OCI-LY3 (cell line): ENCODE measurements around the gene DDX27.
A peak's percentile ranks its signal among the peaks of the same experiment; 100 is the strongest.

Experiments
- H2AFZ ChIP-seq: fragments of 200-600, 300-600 bp; shearing (Covaris generic); 2 replicates; pipeline ENCODE4 v1.6.0; 2014; ENCODE audit warnings: antibody characterized with exemption, low read depth, low read length
- H3K27ac ChIP-seq: fragments of 200-600, 300-600 bp; sonication (generic); 2 replicates; pipeline ENCODE4 v1.5.1; 2014; ENCODE audit warnings: mild to moderate bottlenecking, low read length, moderate library complexity, mixed read lengths
- H3K27me3 ChIP-seq: fragments of 200-600, 300-600 bp; sonication (generic); 2 replicates; pipeline ENCODE4 v1.6.1; 2014; ENCODE audit warnings: low read depth, low read length, mixed read lengths
- H3K36me3 ChIP-seq: fragments of 200-600, 300-600 bp; sonication (generic); replicated peaks from 2 replicates; pipeline ENCODE3; 2014; ENCODE audit warnings: low read depth, low read length, mixed read lengths
- H3K4me1 ChIP-seq: fragments of 300-600, 200-600 bp; sonication (generic); 2 replicates; pipeline ENCODE4 v1.6.1; 2014; ENCODE audit warnings: low read length, mixed read lengths
- H3K4me2 ChIP-seq: fragments of 200-600, 300-600 bp; sonication (generic); 2 replicates; pipeline ENCODE4 v1.6.1; 2014; ENCODE audit warnings: low read length, mixed read lengths
- H3K4me3 ChIP-seq: fragments of 300-600, 200-600 bp; sonication (generic); 2 replicates; pipeline ENCODE4 v1.5.1; 2014; ENCODE audit warnings: antibody characterized with exemption, mild to moderate bottlenecking, low read length, moderate library complexity
- H3K79me2 ChIP-seq: fragments of 300-600, 200-600 bp; shearing (Covaris generic); 2 replicates; pipeline ENCODE4 v1.6.1; 2014; ENCODE audit warnings: mild to moderate bottlenecking, low read length, mixed read lengths
- H3K9ac ChIP-seq: fragments of 300-600, 200-600 bp; shearing (Covaris generic); 2 replicates; pipeline ENCODE4 v1.6.0; 2014; ENCODE audit warnings: mild to moderate bottlenecking, low read length, moderate library complexity
- H3K9me3 ChIP-seq: fragments of 200-600, 300-600 bp; shearing (Covaris generic); 2 replicates; pipeline ENCODE4 v1.6.1; 2014; ENCODE audit warnings: low read length, mixed read lengths; ENCODE audit not compliant: insufficient read depth
- H4K20me1 ChIP-seq: fragments of 200-600, 300-600 bp; sonication (generic); 2 replicates; pipeline ENCODE4 v1.6.1; 2016; ENCODE audit warnings: low read length, mixed read lengths; ENCODE audit not compliant: insufficient read depth
- CTCF ChIP-seq: fragments of 200-600, 300-600 bp; sonication (generic); IDR thresholded peaks from 2 replicates; pipeline ENCODE4 v1.5.1; 2014; ENCODE audit warnings: antibody characterized with exemption, low read length, low read depth
- EZH2phosphoT487 ChIP-seq: fragments of 200-600 bp; shearing (Covaris generic); IDR thresholded peaks from 2 replicates; pipeline ENCODE4 v1.6.1; 2018; ENCODE audit warnings: antibody characterized with exemption, mixed run types, low read depth

The DDX27 gene

DNA sequence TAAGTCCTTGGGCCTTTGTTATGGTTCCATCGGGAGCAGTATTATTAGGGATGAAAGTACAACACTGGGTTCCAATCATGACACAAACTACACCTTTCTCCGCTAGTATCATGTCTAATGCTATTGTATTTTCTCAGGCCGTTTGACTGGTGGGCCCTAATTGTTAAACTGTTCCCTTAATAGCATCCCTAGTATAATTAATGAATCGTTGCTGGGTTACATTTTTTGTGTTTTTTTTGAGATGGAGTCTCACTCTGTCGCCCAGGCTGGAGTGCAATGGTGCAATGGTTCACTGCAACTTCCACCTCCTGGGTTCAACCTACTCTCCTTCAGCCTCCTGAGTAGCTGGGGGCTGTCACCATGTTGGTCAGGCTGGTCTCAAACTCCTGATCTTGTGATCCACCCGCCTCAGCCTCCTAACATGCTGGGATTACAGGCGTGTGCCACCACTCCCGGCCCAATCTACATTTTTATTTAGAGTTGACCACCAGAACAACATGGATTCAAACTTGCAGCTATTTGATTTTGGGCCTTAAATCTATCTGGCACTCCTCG, 62.8 kb downstream of the DDX27 start:
- Histone ChIP-seq H3K9me3 (peaks cover 74% of the 10 kb centered on the region), H3K4me2 (peak overlapping the region; percentile 89), H3K79me2 (peaks cover 99% of the 10 kb centered on the region), H2AFZ (no peak overlapping the region), H3K27me3 (no peaks in the 10 kb centered on the region), H3K36me3 (peaks cover 85% of the 10 kb centered on the region), H3K4me1 (peaks cover 64% of the 10 kb centered on the region), H3K27ac (peak overlapping the region; percentile 85), H4K20me1 (peaks cover 75% of the 10 kb centered on the region), H3K9ac (no peak overlapping the region), H3K4me3 (peak overlapping the region; percentile 82)
- TF ChIP-seq EZH2phosphoT487, result no peak
- TF ChIP-seq CTCF, result no peak

DNA sequence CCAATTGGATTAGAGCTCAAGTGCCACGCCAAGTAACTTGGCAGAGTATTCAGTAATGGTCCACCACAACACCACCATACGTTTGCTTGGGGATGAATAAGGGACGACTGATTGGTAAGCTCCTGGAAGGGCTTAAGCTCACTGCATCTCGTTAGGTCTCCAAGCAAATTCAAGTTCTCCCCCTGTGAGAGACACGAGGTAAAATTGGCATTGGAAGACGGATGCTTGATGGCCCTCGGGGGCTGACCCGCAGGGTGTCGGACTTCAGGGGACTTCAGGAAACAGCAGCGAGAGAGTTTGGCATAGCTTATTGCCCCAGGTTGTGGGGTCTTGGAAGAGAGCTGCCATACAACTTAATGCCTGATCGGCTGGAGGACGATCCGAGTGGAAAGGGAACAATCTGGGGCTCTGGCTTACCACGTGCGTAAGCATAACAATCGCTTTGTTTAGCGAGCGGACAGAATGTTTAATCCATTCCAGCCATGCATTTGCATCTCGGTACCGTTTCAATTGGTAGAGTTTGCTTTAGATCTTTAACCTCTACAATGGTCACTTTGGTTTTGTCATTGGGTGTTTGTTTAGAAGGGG, 63.5 kb downstream of the DDX27 start:
- Histone ChIP-seq H3K27ac (peak overlapping the region; percentile 85), H4K20me1 (peaks cover 82% of the 10 kb centered on the region), H3K4me1 (peaks cover 66% of the 10 kb centered on the region), H3K27me3 (no peaks in the 10 kb centered on the region), H3K4me3 (peak overlapping the region; percentile 82), H3K9me3 (peaks cover 78% of the 10 kb centered on the region), H3K36me3 (peaks cover 92% of the 10 kb centered on the region), H3K4me2 (peak overlapping the region; percentile 89), H3K79me2 (peaks cover 99% of the 10 kb centered on the region), H3K9ac (no peak overlapping the region), H2AFZ (no peak overlapping the region)
- TF ChIP-seq EZH2phosphoT487 (no peak), CTCF (no peak)

- H3K9ac ChIP-seq, result no peak overlapping the region
- peaks cover 98% of the 10 kb centered on the region for H3K36me3 ChIP-seq
- H3K4me1 ChIP-seq, result peaks cover 70% of the 10 kb centered on the region
- peaks cover 88% of the 10 kb centered on the region for H4K20me1 ChIP-seq
- H3K27me3 ChIP-seq, result no peaks in the 10 kb centered on the region
- H3K4me3 ChIP-seq, result peak overlapping the region; percentile 82
- peaks cover 78% of the 10 kb centered on the region for H3K9me3 ChIP-seq
- H3K27ac ChIP-seq, result peak overlapping the region; percentile 85
- H3K79me2 ChIP-seq, result peaks cover 99% of the 10 kb centered on the region
- no peak overlapping the region for H2AFZ ChIP-seq
- TF ChIP-seq CTCF (no peak), EZH2phosphoT487 (no peak)
- H3K4me2 ChIP-seq, result peak overlapping the region; percentile 89
Measured at GRCh38 chr20:49283176-49283702, 64.0 kb downstream of the DDX27 start.

DNA sequence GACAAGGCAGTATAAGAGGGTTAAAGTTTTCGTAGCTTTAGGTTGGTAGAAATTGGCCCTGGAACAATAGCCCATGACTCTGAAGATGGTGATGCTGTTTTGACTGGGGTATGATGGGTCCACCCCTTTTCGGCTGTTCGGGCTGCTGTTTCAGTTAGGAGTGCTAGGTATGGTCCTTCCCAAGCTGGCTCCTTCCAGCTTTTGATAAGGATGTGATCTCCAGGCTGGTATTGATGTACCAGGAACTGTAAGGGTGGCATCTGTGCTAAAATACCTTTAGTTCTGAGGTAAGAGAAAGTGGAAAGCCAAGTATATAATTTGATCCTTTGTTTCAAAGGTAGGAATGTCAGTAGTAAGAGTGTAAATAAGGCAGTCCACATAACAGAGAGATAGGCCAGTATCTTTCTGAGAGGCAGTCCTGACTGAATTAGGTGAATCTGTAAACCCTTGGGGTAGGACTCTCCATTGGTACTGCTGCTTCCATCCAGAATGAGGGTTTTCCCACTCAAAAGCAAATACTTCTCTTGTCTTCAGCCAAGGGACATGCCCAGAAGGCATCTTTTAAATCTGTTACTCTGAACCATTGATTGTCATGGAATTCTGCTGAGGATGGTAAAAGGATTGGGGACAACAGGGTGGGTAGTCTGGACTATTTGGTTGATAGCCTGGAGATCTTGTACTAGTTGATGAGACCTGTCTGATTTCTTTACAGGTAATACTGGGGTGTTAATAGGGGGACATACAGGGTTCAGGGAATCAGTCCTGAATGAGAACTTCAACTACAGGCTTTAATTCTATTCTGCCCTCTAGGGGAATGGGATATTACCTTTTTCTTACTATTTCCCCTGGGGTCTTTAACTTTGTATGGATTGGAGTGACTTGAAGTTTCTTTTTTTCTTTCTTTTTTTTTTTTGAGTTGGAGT, 64.7 kb downstream of the DDX27 start:
- peak overlapping the region; percentile 85; the same call in 1 of the 2 replicates for H3K27ac ChIP-seq
- no peaks in the 10 kb centered on the region for H3K27me3 ChIP-seq
- H3K36me3 ChIP-seq, result peaks cover 100% of the 10 kb centered on the region
- H3K79me2 ChIP-seq, result peaks cover 100% of the 10 kb centered on the region
- H2AFZ ChIP-seq, result no peak overlapping the region
- H3K4me3 ChIP-seq, result peak overlapping the region; percentile 82
- peak overlapping the region; percentile 89 for H3K4me2 ChIP-seq
- H4K20me1 ChIP-seq, result peaks cover 95% of the 10 kb centered on the region
- peaks cover 76% of the 10 kb centered on the region for H3K4me1 ChIP-seq
- no peak overlapping the region for H3K9ac ChIP-seq
- no peak for TF ChIP-seq CTCF
- no peak for TF ChIP-seq EZH2phosphoT487
- H3K9me3 ChIP-seq, result peaks cover 77% of the 10 kb centered on the region
